ENCODE measurements around the gene PCP4.
"Not testable (repeated sequence)": the region's sequence is repeated elsewhere in the genome, so short reads cannot be mapped to it uniquely, and the experiment has no call there.

The PCP4 gene

DNA sequence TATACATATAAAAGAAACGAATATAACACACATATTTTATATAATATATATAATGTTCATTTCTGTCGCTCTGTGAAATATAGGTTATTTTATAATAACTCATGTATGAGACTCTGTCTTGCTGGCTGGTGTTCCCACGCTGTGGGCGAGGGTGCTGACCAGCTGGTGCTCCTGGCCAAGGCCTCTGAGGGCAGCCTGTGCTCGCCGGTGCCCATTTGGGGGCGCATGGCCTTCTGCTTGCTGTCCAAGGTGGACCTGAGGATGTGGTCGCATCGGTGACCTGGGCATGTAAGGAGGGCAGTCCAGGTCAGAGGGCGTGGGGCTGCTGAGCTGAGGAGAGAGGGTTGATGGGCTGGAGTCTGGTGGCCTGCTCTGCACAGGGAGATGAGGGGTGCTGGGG lies 1.1 kb upstream of the PCP4 start:
- no peak for DNase-seq (ENCODE audit: low spot score)

GRCh38 chr21:39869141-39869818 lies 2.0 kb downstream of the PCP4 start:
- DNase-seq (ENCODE audit: low spot score): no peak

- DNase-seq (ENCODE audit: low spot score): no peak
Observed at GRCh38 chr21:39873687-39874086, 6.4 kb downstream of the PCP4 start.

DNA sequence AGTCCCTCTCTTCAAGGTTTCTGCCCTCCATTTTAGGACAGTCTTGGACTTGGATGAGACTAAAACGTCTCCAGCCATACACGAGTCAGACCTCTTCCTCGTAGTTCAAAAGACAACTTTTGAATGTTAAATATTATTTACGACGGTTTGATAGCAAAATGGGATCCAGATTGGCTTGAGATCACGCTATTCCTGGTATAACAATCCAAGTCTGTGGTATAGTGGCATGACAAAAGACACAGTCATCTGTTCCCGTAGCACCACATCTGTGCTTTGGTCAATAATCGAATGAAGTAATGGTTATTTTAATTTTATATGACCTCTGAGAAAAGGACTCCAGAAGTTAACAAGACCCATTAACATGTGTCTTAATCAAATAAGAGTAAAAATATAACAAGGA lies 7.0 kb downstream of the PCP4 start:
- DNase-seq (ENCODE audit: low spot score): no peak

- no peak for DNase-seq (ENCODE audit: low spot score)
Observed at GRCh38 chr21:39874759-39875158, 7.5 kb downstream of the PCP4 start.

- DNase-seq (ENCODE audit: low spot score): no peak
Observed at GRCh38 chr21:39881661-39882060, 14.4 kb downstream of the PCP4 start.

- DNase-seq (ENCODE audit: low spot score): no peak
Observed at GRCh38 chr21:39882151-39882838, 15.1 kb downstream of the PCP4 start.

DNA sequence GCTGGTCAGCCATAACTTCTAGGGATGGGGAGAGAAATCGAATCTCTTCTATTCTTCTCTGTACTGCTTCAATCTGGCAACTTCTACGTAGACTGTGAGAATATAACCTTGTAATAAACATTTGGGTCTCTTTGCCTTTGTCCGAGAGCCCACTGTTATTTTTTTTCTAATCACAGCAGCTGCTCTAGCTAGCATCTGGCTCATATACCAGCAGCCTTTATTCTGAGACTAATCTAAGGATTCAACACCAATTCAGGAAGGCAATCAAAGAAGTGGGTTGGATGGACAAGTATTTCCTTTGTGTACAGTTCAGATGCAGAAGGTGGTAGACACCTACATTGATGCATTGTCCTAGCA lies 15.6 kb downstream of the PCP4 start:
- no peak for DNase-seq (ENCODE audit: low spot score)

GRCh38 chr21:39885119-39885848 lies 18.0 kb downstream of the PCP4 start:
- no peak for DNase-seq (ENCODE audit: low spot score)

- no peak for DNase-seq (ENCODE audit: low spot score)
Observed at GRCh38 chr21:39888848-39889247, 21.6 kb downstream of the PCP4 start.

GRCh38 chr21:39891111-39891510 lies 23.9 kb downstream of the PCP4 start:
- no peak for DNase-seq (ENCODE audit: low spot score)

DNA sequence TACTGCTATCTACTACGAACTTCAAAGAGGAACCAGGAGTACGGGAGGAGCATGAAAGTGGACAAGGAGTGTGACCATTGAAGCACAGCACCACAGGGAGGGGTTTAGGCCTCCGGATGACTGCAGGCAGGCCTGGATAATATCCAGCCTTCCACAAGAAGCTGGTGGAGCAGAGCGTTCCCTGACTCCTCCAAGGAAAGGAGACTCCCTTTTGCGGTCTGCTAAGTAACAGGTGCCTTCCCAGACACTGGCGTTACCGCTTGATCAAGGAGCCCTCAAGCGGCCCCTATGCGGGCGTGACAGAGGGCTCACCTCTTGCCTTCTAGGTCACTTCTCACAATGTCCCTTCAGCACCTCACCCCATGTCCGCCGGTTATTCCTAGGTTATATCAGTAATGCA lies 24.6 kb downstream of the PCP4 start:
- DNase-seq (ENCODE audit: low spot score): not testable (repeated sequence)

DNA sequence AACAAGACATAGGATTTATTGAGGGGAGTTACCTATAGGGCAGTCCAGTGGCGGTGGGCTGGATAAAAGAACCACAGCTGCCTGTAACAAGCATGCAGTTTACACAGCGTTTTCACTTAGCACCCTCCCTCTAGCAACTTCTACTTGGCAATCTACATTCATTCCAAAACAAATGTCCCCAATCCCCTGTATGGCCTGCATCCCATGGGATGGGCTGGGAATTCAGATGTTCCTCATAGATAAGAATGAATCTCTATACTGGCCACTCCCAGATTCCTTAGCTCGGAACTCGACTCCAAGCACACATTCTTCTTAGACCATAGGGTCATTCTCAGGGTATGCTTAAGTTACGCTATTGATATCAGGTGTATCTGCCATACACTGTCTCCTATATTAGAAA lies 33.3 kb downstream of the PCP4 start:
- no peak for DNase-seq (ENCODE audit: low spot score)

DNA sequence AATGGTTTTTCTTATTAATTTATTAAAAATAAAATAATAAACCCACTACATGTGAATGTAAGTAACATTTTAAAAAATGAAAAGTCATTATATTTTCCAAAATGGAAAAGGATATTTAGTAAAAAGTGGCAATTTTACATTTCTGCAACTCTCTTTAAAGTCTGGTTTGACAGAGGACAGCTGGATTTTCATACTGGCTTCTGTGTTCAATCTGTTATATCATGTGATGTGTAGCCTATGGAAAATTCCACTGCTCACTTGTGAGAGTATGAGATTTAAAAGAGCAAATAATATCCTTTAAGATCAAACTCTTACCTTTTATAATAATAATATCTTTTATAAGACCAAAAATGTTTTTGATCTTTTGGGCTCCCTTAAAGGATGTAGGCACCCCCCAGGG lies 33.7 kb downstream of the PCP4 start:
- DNase-seq (ENCODE audit: low spot score): no peak

GRCh38 chr21:39902986-39903385 lies 35.7 kb downstream of the PCP4 start:
- no peak for DNase-seq (ENCODE audit: low spot score)

- no peak for DNase-seq (ENCODE audit: low spot score)
Observed at GRCh38 chr21:39904457-39904856, 37.2 kb downstream of the PCP4 start.

- no peak for DNase-seq (ENCODE audit: low spot score)
Observed at GRCh38 chr21:39908265-39908923, 41.2 kb downstream of the PCP4 start.

GRCh38 chr21:39911286-39912199 lies 44.3 kb downstream of the PCP4 start:
- no peak for DNase-seq (ENCODE audit: low spot score)

DNA sequence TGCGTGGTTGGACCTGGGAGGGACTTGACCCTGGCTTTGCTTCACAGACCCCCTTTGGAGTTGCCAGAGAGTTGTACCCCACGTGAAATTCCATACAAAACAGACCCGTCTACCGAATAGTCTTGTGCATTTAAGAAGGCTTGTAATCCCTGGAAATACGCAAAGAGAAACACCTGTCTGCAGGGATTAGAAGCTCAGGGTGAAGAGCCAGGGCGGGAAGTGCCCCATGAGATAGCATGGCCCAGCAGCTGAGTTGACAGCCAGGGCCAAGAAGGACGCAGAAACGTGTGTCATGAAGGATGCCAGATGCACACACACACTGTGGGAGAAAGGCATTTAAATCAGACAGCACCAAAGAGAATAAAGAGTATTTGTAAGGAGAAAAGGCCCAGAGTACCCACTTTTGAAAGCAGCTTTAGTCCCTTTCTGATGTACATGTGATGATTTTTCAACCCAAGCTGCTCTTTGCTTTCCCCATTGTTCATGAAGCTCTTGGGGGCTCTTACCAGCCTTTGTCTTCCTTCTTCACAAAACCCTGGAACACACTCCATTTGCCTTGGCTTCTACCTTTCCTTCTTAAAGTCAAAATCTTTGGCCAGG lies 46.6 kb downstream of the PCP4 start:
- DNase-seq (ENCODE audit: low spot score): no peak

DNA sequence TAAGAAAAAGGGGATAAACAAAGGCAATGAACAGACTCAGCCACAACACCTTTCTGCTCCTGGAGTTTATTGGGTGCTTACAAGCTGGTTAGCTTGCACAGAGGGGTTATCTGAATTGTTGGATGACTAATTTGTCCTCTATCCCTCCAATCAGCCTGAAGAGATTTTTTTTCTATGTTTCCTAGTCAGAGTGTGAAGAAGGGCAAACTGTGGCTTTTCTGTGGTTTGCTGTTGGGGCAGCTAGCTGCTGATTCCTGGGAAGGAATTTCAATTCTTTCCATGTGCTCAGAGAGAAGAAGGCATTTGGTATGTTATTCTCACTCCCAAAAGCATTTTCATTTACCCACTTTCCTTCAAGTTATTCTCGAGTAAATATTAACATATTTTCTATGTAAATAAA lies 48.6 kb downstream of the PCP4 start:
- DNase-seq (ENCODE audit: low spot score): no peak

DNA sequence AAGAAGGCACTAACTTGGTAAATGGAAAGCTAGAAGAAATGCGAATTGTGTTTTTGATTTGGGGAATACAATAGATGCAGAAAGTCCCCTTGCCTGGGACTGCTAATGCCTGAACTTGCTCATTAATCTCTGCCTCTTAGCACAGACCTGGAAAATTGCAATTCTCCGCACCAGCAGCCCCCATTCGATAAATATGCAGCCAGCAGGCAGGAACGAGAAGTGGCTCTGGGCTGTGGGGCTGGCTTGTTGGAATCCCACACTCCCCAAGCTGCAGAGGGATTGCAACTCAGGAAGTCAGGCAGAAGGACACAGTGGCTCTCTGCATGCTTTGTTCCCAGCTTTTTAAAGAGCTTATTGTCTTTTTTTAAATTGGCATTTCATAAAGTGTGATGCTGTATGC lies 51.3 kb downstream of the PCP4 start:
- no peak for DNase-seq (ENCODE audit: low spot score)

Data from CD4-positive, alpha-beta T cell treated with Interleukin-2 at 100 ng/mL for 4 hours (primary cell).